H1 (cell line): ENCODE measurements around the gene RAB34. TPM values are rescaled to one million over a fixed set of nuclear protein-coding genes. Genes with fewer than 3 reads are reported as not detected.

Source experiments
- CTCF ChIA-PET: fragments of 300-600 bp; sonication (Branson Sonifier 250); formaldehyde crosslinking; loops from one replicate; lab custom pipeline; 2021; ENCODE audit not compliant: partially characterized antibody; lab: Charles Lee
- POLR2A ChIA-PET: fragments of 300-600 bp; sonication (Branson Sonifier 250); formaldehyde crosslinking; loops from one replicate; lab custom pipeline; 2021; ENCODE audit warnings: inconsistent platforms; ENCODE audit not compliant: partially characterized antibody; lab: Charles Lee
- DNase-seq, 2 experiments: peaks; one replicate each; pipeline versions ENCODE4 v3.0.0 to v3.0.0-alpha.2; 2010 to 2022; ENCODE audit warnings: low spot score in 2 of 2, low read depth in 1 of 2, mixed read lengths in 1 of 2
- FAIRE-seq: peaks from 2 replicates; lab custom pipeline; 2011; peaks lifted over from hg19 to GRCh38; lab: Jason Lieb, UNC
- H2AFZ ChIP-seq: 2 replicates; pipeline ENCODE4 v1.8.1; 2012; ENCODE audit warnings: low read length, inconsistent platforms
- H2AK5ac ChIP-seq: 2 replicates; pipeline ENCODE4 v1.6.1; 2013; ENCODE audit warnings: low read depth, low read length
- H2BK120ac ChIP-seq: replicated peaks from 2 replicates; pipeline ENCODE3; 2013; ENCODE audit warnings: low read depth, low read length, inconsistent platforms
- H2BK12ac ChIP-seq: 2 replicates; pipeline ENCODE4 v1.6.1; 2013; ENCODE audit warnings: low read depth, low read length
- H2BK15ac ChIP-seq: 2 replicates; pipeline ENCODE4 v1.6.1; 2013; ENCODE audit warnings: low read length
- H2BK20ac ChIP-seq: 2 replicates; pipeline ENCODE4 v1.6.1; 2013; ENCODE audit warnings: low read length
- H2BK5ac ChIP-seq: 2 replicates; pipeline ENCODE4 v1.6.1; 2013; ENCODE audit warnings: low read depth, low read length
- H3K14ac ChIP-seq: 2 replicates; pipeline ENCODE4 v1.6.1; 2013; ENCODE audit warnings: inconsistent platforms; ENCODE audit not compliant: insufficient read length
- H3K18ac ChIP-seq: 2 replicates; pipeline ENCODE4 v1.6.1; 2013; ENCODE audit warnings: low read length; ENCODE audit errors: extremely low read depth
- H3K23ac ChIP-seq: 2 replicates; pipeline ENCODE4 v1.6.1; 2013; ENCODE audit warnings: inconsistent platforms; ENCODE audit not compliant: insufficient read length
- H3K23me2 ChIP-seq: 2 replicates; pipeline ENCODE4 v1.6.1; 2013; ENCODE audit warnings: low read depth, low read length
- H3K27ac ChIP-seq: 2 replicates; pipeline ENCODE4 v1.6.1; 2011; ENCODE audit warnings: low read depth, low read length, inconsistent platforms
- H3K27me3 ChIP-seq, 4 experiments: replicated peaks in 1 of 4; 1 replicate in 1 of 4; 2 replicates in 3 of 4; pipeline versions ENCODE4 v1.6.1 to v1.8.1; 2011 to 2013; ENCODE audit warnings: low read length in 3 of 4, mild to moderate bottlenecking in 3 of 4, inconsistent platforms in 2 of 4, mixed read lengths in 2 of 4, moderate library complexity in 1 of 4; ENCODE audit not compliant: control insufficient read depth in 3 of 4, insufficient read depth in 3 of 4; ENCODE audit errors: extremely low read depth in 1 of 4
- H3K36me3 ChIP-seq, 4 experiments: 2 replicates each; pipeline versions ENCODE4 v1.6.1 to v1.8.1; 2011 to 2013; ENCODE audit warnings: mild to moderate bottlenecking in 4 of 4, low read length in 3 of 4, moderate library complexity in 2 of 4, control low read depth in 1 of 4, inconsistent platforms in 1 of 4; ENCODE audit not compliant: insufficient read depth in 4 of 4, control insufficient read depth in 2 of 4
- H3K4ac ChIP-seq: replicated peaks from 2 replicates; pipeline ENCODE3; 2013; ENCODE audit warnings: low read length, low read depth, mixed read lengths, inconsistent platforms; ENCODE audit not compliant: insufficient read length
- H3K4me1 ChIP-seq, 4 experiments: replicated peaks in 1 of 4; 1 replicate in 1 of 4; 2 replicates in 3 of 4; pipeline versions ENCODE4 v1.6.1 to v1.8.1; 2011 to 2013; ENCODE audit warnings: low read length in 3 of 4, inconsistent platforms in 2 of 4, mixed read lengths in 1 of 4; ENCODE audit not compliant: insufficient read depth in 4 of 4, control insufficient read depth in 3 of 4
- H3K4me2 ChIP-seq, 2 experiments: 2 replicates each; pipeline versions ENCODE4 v1.6.1 to v1.8.1; 2011 to 2013; ENCODE audit warnings: low read depth in 2 of 2, low read length in 2 of 2, control low read depth in 1 of 2, inconsistent platforms in 1 of 2, mild to moderate bottlenecking in 1 of 2; ENCODE audit not compliant: insufficient read depth in 1 of 2
- H3K4me3 ChIP-seq, 4 experiments: fragments of 200-600, 300-600 bp in 1 of 4; sonication (generic), shearing (Covaris generic), sonication (Bioruptor Twin) in 1 of 4; 2 replicates each; pipeline versions ENCODE4 v1.5.1 to v1.8.1; 2011 to 2016; ENCODE audit warnings: low read length in 4 of 4, low read depth in 3 of 4, control low read depth in 2 of 4, inconsistent platforms in 2 of 4, mild to moderate bottlenecking in 2 of 4, mixed read lengths in 1 of 4, moderate library complexity in 1 of 4; ENCODE audit not compliant: insufficient read depth in 2 of 4; ENCODE audit errors: extremely low read depth in 1 of 4
- H3K56ac ChIP-seq: replicated peaks from 2 replicates; pipeline ENCODE3; 2013; ENCODE audit warnings: low read depth, mild to moderate bottlenecking, mixed read lengths, low read length, inconsistent platforms; ENCODE audit not compliant: insufficient read length
- H3K79me1 ChIP-seq: 2 replicates; pipeline ENCODE4 v1.6.1; 2013; ENCODE audit warnings: low read depth, low read length, control low read depth
- H3K79me2 ChIP-seq, 2 experiments: 2 replicates each; pipeline versions ENCODE4 v1.6.1 to v1.8.1; 2012 to 2013; ENCODE audit warnings: low read length in 2 of 2, mild to moderate bottlenecking in 2 of 2, inconsistent platforms in 1 of 2; ENCODE audit not compliant: insufficient read depth in 2 of 2, control insufficient read depth in 1 of 2
- H3K9ac ChIP-seq, 4 experiments: replicated peaks in 1 of 4; 1 replicate in 1 of 4; 2 replicates in 3 of 4; pipeline versions ENCODE4 v1.6.1 to v1.8.1; 2011 to 2013; ENCODE audit warnings: low read depth in 3 of 4, low read length in 3 of 4, control low read depth in 2 of 4, mild to moderate bottlenecking in 2 of 4, moderate library complexity in 2 of 4, inconsistent platforms in 1 of 4; ENCODE audit errors: extremely low read depth in 1 of 4
- H3K9me3 ChIP-seq, 2 experiments: 2 replicates each; pipeline versions ENCODE4 v1.6.1 to v1.8.1; 2012 to 2013; ENCODE audit warnings: mild to moderate bottlenecking in 2 of 2, moderate library complexity in 2 of 2, control low read depth in 1 of 2, inconsistent platforms in 1 of 2, low read depth in 1 of 2, low read length in 1 of 2, mixed read lengths in 1 of 2; ENCODE audit not compliant: insufficient read depth in 2 of 2
- H4K20me1 ChIP-seq, 2 experiments: replicated peaks in 1 of 2; 2 replicates each; pipeline versions ENCODE3 to v1.8.1; 2011 to 2013; ENCODE audit warnings: inconsistent platforms in 2 of 2, low read length in 2 of 2, mild to moderate bottlenecking in 1 of 2; ENCODE audit not compliant: insufficient read depth in 2 of 2, control insufficient read depth in 1 of 2
- H4K5ac ChIP-seq: 2 replicates; pipeline ENCODE4 v1.6.1; 2013; ENCODE audit warnings: low read length, low read depth, mixed read lengths, inconsistent platforms; ENCODE audit not compliant: insufficient read length
- H4K8ac ChIP-seq: 2 replicates; pipeline ENCODE4 v1.8.0; 2013; ENCODE audit warnings: mild to moderate bottlenecking, moderate library complexity, low read length, inconsistent platforms; ENCODE audit not compliant: insufficient read depth; ENCODE audit errors: extremely low read depth
- H4K91ac ChIP-seq: replicated peaks from 2 replicates; pipeline ENCODE3; 2013; ENCODE audit warnings: low read length, mixed read lengths, inconsistent platforms; ENCODE audit not compliant: insufficient read length
- BCL11A ChIP-seq, 2 experiments: IDR thresholded peaks; one replicate each; pipeline ENCODE4 v1.6.1; 2011; ENCODE audit warnings: low read depth in 2 of 2, low read length in 2 of 2, mild to moderate bottlenecking in 2 of 2
- E2F6 ChIP-seq: IDR thresholded peaks from 2 replicates; pipeline ENCODE4 v1.6.1; 2012; ENCODE audit warnings: inconsistent platforms
- TAF7 ChIP-seq: optimal IDR thresholded peaks from 2 replicates; pipeline ENCODE3; 2011; ENCODE audit warnings: low read depth, mild to moderate bottlenecking, inconsistent platforms, low read length, moderate library complexity, borderline replicate concordance
- WGBS, 2 experiments: shearing (Covaris generic) in 1 of 2; methylation state at CpG; one replicate each; pipeline versions ENCODE4 v1.1.6 to v1.1.7; 2013 to 2015; ENCODE audit warnings: low lambda C conversion rate in 2 of 2, mixed read lengths in 2 of 2, inconsistent platforms in 1 of 2, low coverage in 1 of 2, missing lambda C conversion rate in 1 of 2; ENCODE audit not compliant: insufficient replicate concordance in 2 of 2, insufficient coverage in 1 of 2, insufficient read length in 1 of 2; ENCODE audit errors: extremely low coverage in 1 of 2, missing lambda C conversion rate in 1 of 2; 5-methylcytosine and 5-hydroxymethylcytosine counted together
- polyA plus RNA-seq, 7 experiments: library from polyadenylated mRNA; depleted of rRNA in 3 of 7; stranded (reverse) in 5 of 7; unstranded in 2 of 7; fragments of >200 nt in 5 of 7; fragments of 200-250 nt in 2 of 7; gene quantifications; 1 replicate in 5 of 7; 2 replicates in 1 of 7; 4 replicates in 1 of 7; pipeline versions ENCODE4 v1.2.1 to v1.2.3, GENCODE V29; 2011 to 2013; ENCODE audit warnings: missing spikeins in 2 of 7, mixed read lengths in 2 of 7
- total RNA-seq: library from RNA; stranded (reverse); fragmentation: NEBNext Ultra II Directional; extraction: Animal tissue kit (Norgen Biotek cat#: 25700); gene quantifications from 2 replicates; pipeline ENCODE4 v1.2.1, GENCODE V29; 2021

RAB34 gene
- total and polyA plus RNA-seq, 2 of the 8 experiments (the other 6 are each of a cell fraction or from before 2014, with no cell fraction given), result 237 to 305 TPM

GRCh38 chr17:28733346-28733745 is 15.7 kb upstream of the RAB34 start:
- ChIA-PET CTCF (interaction anchor here (0.6 to 16.9 kb wide), 5 partner anchors 9 to 532 kb away, joined by 3 to 316 read pairs (median 3); no protein-coding TSS in a partner anchor), POLR2A (interaction anchor here (0.8 to 17.6 kb wide), 5 partner anchors 9 to 173 kb away, joined by 3 to 813 read pairs (median 5); partner anchors contain the start of genes RPL23A and TRAF4)
- H3K36me3 ChIP-seq, result peaks cover 3 to 14% (median 8%) of the 10 kb centered on the region in 4 experiments; a peak in 6 of 8 replicates
- FAIRE-seq (no peak), DNase-seq (no peak)
- no peak overlapping the region for H3K4me3 ChIP-seq
- H3K14ac ChIP-seq, result no peak overlapping the region
- WGBS, 2 experiments, result 89% methylated on average over 1 of the region's 1 CpG; no CpG with 5 or more reads in 1 of the 2 experiments
- no peak overlapping the region for H3K18ac ChIP-seq
- H3K9ac ChIP-seq, result no peak overlapping the region
- TF ChIP-seq BCL11A (IDR thresholded peaks at IDR 0.05; ENCODE audit: low read depth in 2 of 2, low read length in 2 of 2), result no peak
- no peak for TF ChIP-seq TAF7
- no peak for TF ChIP-seq E2F6
- peaks cover 3% of the 10 kb centered on the region; the same call in 1 of the 2 replicates for H3K23me2 ChIP-seq
- no peak overlapping the region for H2AK5ac ChIP-seq
- H4K8ac ChIP-seq, result no peak overlapping the region
- H2BK120ac ChIP-seq, result no peak overlapping the region
- H2AFZ ChIP-seq, result no peak overlapping the region
- H3K79me1 ChIP-seq, result peaks cover 2% of the 10 kb centered on the region; the same call in 1 of the 2 replicates
- H2BK15ac ChIP-seq, result no peak overlapping the region
- no peak overlapping the region for H3K4ac ChIP-seq
- no peak overlapping the region for H4K91ac ChIP-seq
- no peak overlapping the region for H3K27ac ChIP-seq
- H2BK20ac ChIP-seq, result no peak overlapping the region
- H4K5ac ChIP-seq, result no peak overlapping the region
- H3K79me2 ChIP-seq, result peaks cover 0 to 4% of the 10 kb centered on the region in 2 experiments; a peak in 1 of 4 replicates
- H2BK12ac ChIP-seq, result no peak overlapping the region
- no peaks in the 10 kb centered on the region for H3K9me3 ChIP-seq
- no peaks in the 10 kb centered on the region for H3K4me1 ChIP-seq
- H3K27me3 ChIP-seq, result no peaks in the 10 kb centered on the region
- peaks cover 0 to 5% of the 10 kb centered on the region in 2 experiments for H4K20me1 ChIP-seq
- no peak overlapping the region for H3K56ac ChIP-seq
- no peak overlapping the region for H2BK5ac ChIP-seq
- no peak overlapping the region for H3K23ac ChIP-seq
- no peak overlapping the region for H3K4me2 ChIP-seq
